GM18505 (cell line): ENCODE results near the gene BMP2.

ENCODE experiments used
- ATAC-seq: cut with Tn5 transposase; IDR thresholded peaks from one replicate; pipeline ENCODE4 v1.9.1; 2021; ENCODE audit not compliant: unreplicated experiment
- POLR2A ChIP-seq: IDR thresholded peaks from 4 replicates; pipeline ENCODE4 v1.6.1; 2011; ENCODE audit warnings: borderline replicate concordance; ENCODE audit not compliant: insufficient read depth, insufficient read length; ENCODE audit errors: extremely low read depth

Gene BMP2

GRCh38 chr20:6783752-6784151 is 16.3 kb downstream of the BMP2 start:
- ATAC-seq = no peak
- no peak for TF ChIP-seq POLR2A

GRCh38 chr20:6784210-6784631 is 16.7 kb downstream of the BMP2 start:
- ATAC-seq = no peak
- TF ChIP-seq POLR2A = no peak

GRCh38 chr20:6784767-6785166 is 17.3 kb downstream of the BMP2 start:
- no peak for TF ChIP-seq POLR2A
- no peak for ATAC-seq

- no peak for TF ChIP-seq POLR2A
- ATAC-seq = no peak
Measured at GRCh38 chr20:6786548-6786947, 19.1 kb downstream of the BMP2 start.

GRCh38 chr20:6792789-6793188 is 25.3 kb downstream of the BMP2 start:
- no peak for ATAC-seq
- TF ChIP-seq POLR2A = no peak

- TF ChIP-seq POLR2A = no peak
- ATAC-seq = no peak
Measured at GRCh38 chr20:6802227-6802626, 34.7 kb downstream of the BMP2 start.

- no peak for TF ChIP-seq POLR2A
- ATAC-seq = no peak
Measured at GRCh38 chr20:6806275-6806674, 38.8 kb downstream of the BMP2 start.

GRCh38 chr20:6811262-6812035 is 44.0 kb downstream of the BMP2 start:
- no peak for TF ChIP-seq POLR2A
- no peak for ATAC-seq

GRCh38 chr20:6812530-6812929 is 45.0 kb downstream of the BMP2 start:
- TF ChIP-seq POLR2A = no peak
- ATAC-seq = no peak

GRCh38 chr20:6814945-6815344 is 47.5 kb downstream of the BMP2 start:
- TF ChIP-seq POLR2A = no peak
- ATAC-seq = no peak

- no peak for ATAC-seq
- no peak for TF ChIP-seq POLR2A
Measured at GRCh38 chr20:6818033-6818808, 50.7 kb downstream of the BMP2 start.

- ATAC-seq = no peak
Measured at GRCh38 chr20:6819599-6819998, 52.1 kb downstream of the BMP2 start.

GRCh38 chr20:6824401-6824800 is 56.9 kb downstream of the BMP2 start:
- no peak for TF ChIP-seq POLR2A
- no peak for ATAC-seq

More at GRCh38 chr20:6819599-6819998, 52.1 kb downstream of the BMP2 start:
- TF ChIP-seq POLR2A = no peak

GRCh38 chr20:6827472-6827871 is 60.0 kb downstream of the BMP2 start:
- TF ChIP-seq POLR2A = no peak
- no peak for ATAC-seq
